ENCODE results near the gene RNF149.

RNF149 gene

DNA sequence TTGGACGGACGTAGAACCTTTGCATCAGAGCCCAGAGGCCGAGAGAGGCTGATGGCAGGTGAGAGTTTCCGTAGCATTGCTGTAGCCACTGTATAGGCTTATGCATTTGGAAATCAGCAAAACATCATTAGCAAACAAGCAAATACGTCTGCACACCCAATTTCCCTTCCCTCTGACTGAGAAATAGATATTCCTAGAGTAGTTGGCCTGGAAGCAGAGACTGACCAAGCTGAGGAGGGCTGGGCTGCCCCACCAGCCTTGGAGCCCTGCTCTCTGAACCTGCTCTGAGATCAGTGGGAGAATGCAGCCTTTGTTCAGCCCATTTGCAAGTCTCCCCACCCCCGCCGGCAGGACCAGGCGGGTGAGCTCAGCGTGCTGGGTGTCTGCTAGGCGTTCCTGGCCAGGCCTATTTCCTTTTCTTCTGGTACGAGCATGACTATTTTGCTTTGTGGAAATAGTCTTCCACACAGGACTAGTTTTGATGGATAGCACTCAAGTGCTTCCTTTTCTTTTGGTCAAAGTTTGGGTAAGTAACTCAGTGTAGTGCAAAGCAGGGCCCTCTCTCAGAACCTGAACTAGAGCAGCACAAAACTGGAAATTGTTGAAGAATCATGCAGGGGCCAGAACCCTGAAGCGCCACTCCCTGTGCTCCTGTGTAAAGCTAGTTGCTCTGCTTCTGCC lies 21.9 kb upstream of the RNF149 start:
- Histone ChIP-seq H3K4me2 (no peak overlapping the region), H3K4me3 (IDR thresholded peaks at IDR 0.05; ENCODE audit: insufficient read depth, low read depth, low read length) (no peak overlapping the region), H3K27me3 (ENCODE audit: insufficient read depth, low read depth) (no peaks in the 10 kb centered on the region), H4K20me1 (ENCODE audit: insufficient read depth) (no peaks in the 10 kb centered on the region), H3K27ac (no peak overlapping the region), H3K4me1 (ENCODE audit: low read depth, poor library complexity, severe bottlenecking) (no peaks in the 10 kb centered on the region), H3K9ac (no peak overlapping the region), H3K79me2 (ENCODE audit: insufficient read depth, low read depth) (no peaks in the 10 kb centered on the region), H2AFZ (ENCODE audit: low read depth) (no peak overlapping the region), H3K36me3 (ENCODE audit: insufficient read depth) (no peaks in the 10 kb centered on the region)
- TF ChIP-seq, protein P1, sequence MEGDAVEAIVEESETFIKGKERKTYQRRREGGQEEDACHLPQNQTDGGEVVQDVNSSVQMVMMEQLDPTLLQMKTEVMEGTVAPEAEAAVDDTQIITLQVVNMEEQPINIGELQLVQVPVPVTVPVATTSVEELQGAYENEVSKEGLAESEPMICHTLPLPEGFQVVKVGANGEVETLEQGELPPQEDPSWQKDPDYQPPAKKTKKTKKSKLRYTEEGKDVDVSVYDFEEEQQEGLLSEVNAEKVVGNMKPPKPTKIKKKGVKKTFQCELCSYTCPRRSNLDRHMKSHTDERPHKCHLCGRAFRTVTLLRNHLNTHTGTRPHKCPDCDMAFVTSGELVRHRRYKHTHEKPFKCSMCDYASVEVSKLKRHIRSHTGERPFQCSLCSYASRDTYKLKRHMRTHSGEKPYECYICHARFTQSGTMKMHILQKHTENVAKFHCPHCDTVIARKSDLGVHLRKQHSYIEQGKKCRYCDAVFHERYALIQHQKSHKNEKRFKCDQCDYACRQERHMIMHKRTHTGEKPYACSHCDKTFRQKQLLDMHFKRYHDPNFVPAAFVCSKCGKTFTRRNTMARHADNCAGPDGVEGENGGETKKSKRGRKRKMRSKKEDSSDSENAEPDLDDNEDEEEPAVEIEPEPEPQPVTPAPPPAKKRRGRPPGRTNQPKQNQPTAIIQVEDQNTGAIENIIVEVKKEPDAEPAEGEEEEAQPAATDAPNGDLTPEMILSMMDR (conservative IDR thresholded peaks at IDR 0.05; ENCODE audit: low read depth, low read length) = no peak

DNA sequence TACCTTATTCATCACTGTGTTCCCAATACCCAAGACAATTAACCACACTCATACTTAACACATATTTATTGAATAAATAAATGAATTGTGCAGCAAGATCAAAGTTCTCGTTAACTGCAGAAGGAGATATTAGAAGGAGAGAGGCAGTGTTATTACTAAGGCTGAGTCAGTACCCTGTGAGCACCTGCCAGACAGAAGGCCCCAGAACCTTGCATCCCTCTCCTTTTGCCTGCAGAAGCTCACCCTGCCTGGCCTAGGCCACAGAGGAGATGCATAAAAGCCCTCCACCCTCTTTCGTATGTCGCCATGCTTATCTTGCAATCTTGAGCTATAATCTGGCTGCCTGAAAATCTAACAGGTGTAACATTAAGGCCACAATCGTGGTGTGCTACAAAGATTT lies 20.5 kb upstream of the RNF149 start:
- Histone ChIP-seq H3K27ac (no peak overlapping the region), H3K4me1 (ENCODE audit: low read depth, poor library complexity, severe bottlenecking) (no peaks in the 10 kb centered on the region), H3K79me2 (ENCODE audit: insufficient read depth, low read depth) (no peaks in the 10 kb centered on the region), H2AFZ (ENCODE audit: low read depth) (no peak overlapping the region), H4K20me1 (ENCODE audit: insufficient read depth) (no peaks in the 10 kb centered on the region), H3K4me2 (no peak overlapping the region), H3K9ac (no peak overlapping the region), H3K4me3 (IDR thresholded peaks at IDR 0.05; ENCODE audit: insufficient read depth, low read depth, low read length) (no peak overlapping the region), H3K27me3 (ENCODE audit: insufficient read depth, low read depth) (no peaks in the 10 kb centered on the region), H3K36me3 (ENCODE audit: insufficient read depth) (no peaks in the 10 kb centered on the region)
- TF ChIP-seq, protein P1 (conservative IDR thresholded peaks at IDR 0.05; ENCODE audit: low read depth, low read length) = no peak

DNA sequence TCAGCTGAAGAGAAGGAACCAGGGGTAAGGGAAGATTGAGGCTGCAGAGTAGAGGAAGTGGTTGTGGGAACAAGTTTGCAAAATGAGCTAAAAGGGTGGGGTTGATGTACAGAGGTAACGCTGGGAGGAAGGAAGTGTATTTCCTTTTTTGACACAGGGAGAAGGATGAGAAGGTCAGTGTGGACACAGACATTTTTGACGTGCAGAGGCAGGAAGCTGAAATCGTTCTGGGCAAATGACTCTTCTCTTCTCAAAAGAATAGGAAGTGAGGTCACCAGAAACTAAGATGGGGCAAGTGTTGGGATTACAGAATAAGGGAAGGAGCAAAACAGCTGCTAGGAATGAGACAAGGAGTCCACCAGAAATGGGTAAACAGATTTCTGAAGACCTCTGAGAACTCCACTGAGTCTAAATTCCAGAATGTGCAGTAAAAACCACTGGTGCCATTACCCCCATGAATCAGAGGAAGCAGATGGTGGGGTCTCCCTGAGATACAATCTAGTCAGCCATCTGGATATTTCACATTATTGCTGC lies 20.0 kb upstream of the RNF149 start:
- Histone ChIP-seq H3K27ac (no peak overlapping the region), H4K20me1 (ENCODE audit: insufficient read depth) (no peaks in the 10 kb centered on the region), H3K4me2 (no peak overlapping the region), H3K27me3 (ENCODE audit: insufficient read depth, low read depth) (no peaks in the 10 kb centered on the region), H3K4me3 (IDR thresholded peaks at IDR 0.05; ENCODE audit: insufficient read depth, low read depth, low read length) (no peak overlapping the region), H3K79me2 (ENCODE audit: insufficient read depth, low read depth) (no peaks in the 10 kb centered on the region), H2AFZ (ENCODE audit: low read depth) (no peak overlapping the region), H3K9ac (no peak overlapping the region), H3K36me3 (ENCODE audit: insufficient read depth) (no peaks in the 10 kb centered on the region), H3K4me1 (ENCODE audit: low read depth, poor library complexity, severe bottlenecking) (no peaks in the 10 kb centered on the region)
- TF ChIP-seq, protein P1 (conservative IDR thresholded peaks at IDR 0.05; ENCODE audit: low read depth, low read length) = no peak

DNA sequence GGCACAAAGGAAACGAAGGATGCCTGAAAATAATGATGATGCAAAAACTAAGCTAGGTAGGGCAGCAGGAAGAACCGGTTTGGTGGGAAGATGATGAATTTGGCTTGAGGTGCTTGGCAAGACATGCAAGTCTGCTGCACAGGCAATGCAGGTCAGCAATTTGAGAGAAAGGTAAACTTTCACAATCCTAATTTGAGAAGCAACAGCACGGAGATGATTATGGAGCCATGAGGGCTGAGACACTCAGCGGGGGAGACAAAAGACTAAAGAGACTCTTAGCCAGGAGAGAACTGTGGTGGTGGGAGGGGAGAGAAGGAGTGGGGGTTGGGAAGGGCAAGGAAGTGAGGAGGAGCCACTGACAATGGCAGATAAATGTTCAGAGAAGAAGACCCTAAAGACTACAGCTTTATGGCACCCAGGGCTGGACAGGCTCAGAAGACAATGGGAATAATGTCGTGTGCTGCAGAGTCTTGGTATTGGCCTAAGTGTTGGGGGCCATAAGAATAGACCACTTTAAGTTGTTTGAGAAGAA lies 19.4 kb upstream of the RNF149 start:
- TF ChIP-seq, protein P1 (conservative IDR thresholded peaks at IDR 0.05; ENCODE audit: low read depth, low read length) = no peak
- Histone ChIP-seq H3K4me3 (IDR thresholded peaks at IDR 0.05; ENCODE audit: insufficient read depth, low read depth, low read length) (no peak overlapping the region), H3K27ac (no peak overlapping the region), H4K20me1 (ENCODE audit: insufficient read depth) (no peaks in the 10 kb centered on the region), H3K27me3 (ENCODE audit: insufficient read depth, low read depth) (no peaks in the 10 kb centered on the region), H3K79me2 (ENCODE audit: insufficient read depth, low read depth) (no peaks in the 10 kb centered on the region), H2AFZ (ENCODE audit: low read depth) (no peak overlapping the region), H3K9ac (no peak overlapping the region), H3K36me3 (ENCODE audit: insufficient read depth) (no peaks in the 10 kb centered on the region), H3K4me2 (no peak overlapping the region), H3K4me1 (ENCODE audit: low read depth, poor library complexity, severe bottlenecking) (no peaks in the 10 kb centered on the region)
